AG09319 (cell line): ENCODE results near the gene CHST11.

Experiments used
- DNase-seq: peaks from one replicate; pipeline ENCODE4 v3.0.0-alpha.2; 2010; ENCODE audit warnings: low read depth; ENCODE audit errors: extremely low read depth
- TF ChIP-seq, protein P1 (sequence below): IDR thresholded peaks from 2 replicates; pipeline ENCODE4 v1.5.1; 2011; ENCODE audit warnings: low read depth, mild to moderate bottlenecking, inconsistent platforms, low read length, moderate library complexity

The CHST11 gene

GRCh38 chr12:104466709-104467345 is 10.1 kb downstream of the CHST11 start:
- TF ChIP-seq, protein P1, sequence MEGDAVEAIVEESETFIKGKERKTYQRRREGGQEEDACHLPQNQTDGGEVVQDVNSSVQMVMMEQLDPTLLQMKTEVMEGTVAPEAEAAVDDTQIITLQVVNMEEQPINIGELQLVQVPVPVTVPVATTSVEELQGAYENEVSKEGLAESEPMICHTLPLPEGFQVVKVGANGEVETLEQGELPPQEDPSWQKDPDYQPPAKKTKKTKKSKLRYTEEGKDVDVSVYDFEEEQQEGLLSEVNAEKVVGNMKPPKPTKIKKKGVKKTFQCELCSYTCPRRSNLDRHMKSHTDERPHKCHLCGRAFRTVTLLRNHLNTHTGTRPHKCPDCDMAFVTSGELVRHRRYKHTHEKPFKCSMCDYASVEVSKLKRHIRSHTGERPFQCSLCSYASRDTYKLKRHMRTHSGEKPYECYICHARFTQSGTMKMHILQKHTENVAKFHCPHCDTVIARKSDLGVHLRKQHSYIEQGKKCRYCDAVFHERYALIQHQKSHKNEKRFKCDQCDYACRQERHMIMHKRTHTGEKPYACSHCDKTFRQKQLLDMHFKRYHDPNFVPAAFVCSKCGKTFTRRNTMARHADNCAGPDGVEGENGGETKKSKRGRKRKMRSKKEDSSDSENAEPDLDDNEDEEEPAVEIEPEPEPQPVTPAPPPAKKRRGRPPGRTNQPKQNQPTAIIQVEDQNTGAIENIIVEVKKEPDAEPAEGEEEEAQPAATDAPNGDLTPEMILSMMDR = no peak
- DNase-seq = no peak

GRCh38 chr12:104467346-104467837 is 10.6 kb downstream of the CHST11 start:
- TF ChIP-seq, protein P1 = no peak

GRCh38 chr12:104468371-104468770 is 11.6 kb downstream of the CHST11 start:
- TF ChIP-seq, protein P1 = no peak

More at GRCh38 chr12:104467346-104467837, 10.6 kb downstream of the CHST11 start:
- DNase-seq = no peak

GRCh38 chr12:104469066-104469465 is 12.3 kb downstream of the CHST11 start:
- TF ChIP-seq, protein P1 = no peak
- DNase-seq = no peak

More at GRCh38 chr12:104468371-104468770, 11.6 kb downstream of the CHST11 start:
- no peak for DNase-seq

DNA sequence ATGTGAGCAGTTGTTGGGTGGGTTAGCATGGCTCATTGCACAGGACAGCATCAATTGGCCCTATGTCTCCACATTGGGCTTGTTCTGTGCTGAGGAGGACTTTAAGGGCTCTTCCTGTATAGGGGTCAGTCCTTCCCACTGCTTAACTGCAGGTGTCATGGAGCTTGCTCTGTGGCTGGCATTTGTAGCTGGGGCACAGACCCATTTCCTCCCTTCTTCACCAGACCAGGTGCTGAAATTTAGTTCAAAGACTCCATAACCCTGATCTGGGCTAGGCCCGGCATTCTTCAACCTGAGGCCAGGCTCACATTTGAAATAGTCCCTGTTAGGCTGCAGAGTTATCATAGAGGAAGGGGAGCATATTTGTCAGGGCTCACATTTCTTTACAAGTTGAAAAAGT is 12.8 kb downstream of the CHST11 start:
- no peak for DNase-seq
- TF ChIP-seq, protein P1 = no peak

- no peak for DNase-seq
- TF ChIP-seq, protein P1 = no peak
Measured at GRCh38 chr12:104470521-104470920, 13.8 kb downstream of the CHST11 start.

DNA sequence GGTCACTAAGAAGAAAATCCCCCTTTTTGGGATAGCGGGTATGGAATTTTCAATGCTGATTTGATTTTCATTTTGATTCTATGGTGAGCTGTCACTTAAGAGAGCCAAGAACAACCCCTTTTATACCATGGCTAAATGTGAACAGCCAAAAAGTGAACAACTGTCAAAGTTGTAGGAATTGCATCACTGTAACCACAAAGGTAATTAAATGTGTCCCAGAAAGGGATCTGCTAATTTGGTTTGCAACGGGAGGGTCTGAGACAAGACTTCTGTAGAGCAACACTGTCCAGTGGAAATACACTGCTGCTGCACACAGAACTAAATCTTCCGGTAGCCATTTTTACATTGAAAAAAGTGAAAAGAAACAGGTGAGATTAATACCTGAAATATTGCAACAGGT is 14.6 kb downstream of the CHST11 start:
- TF ChIP-seq, protein P1 = no peak
- DNase-seq = no peak
